SIG-M5 (cell line): ENCODE data around the gene MAP3K13.
"Not testable (repeated sequence)": the region's sequence is repeated elsewhere in the genome, so short reads cannot be mapped to it uniquely, and the experiment has no call there.

ENCODE experiments used
- DNase-seq: peaks from one replicate; lab custom pipeline; 2025; lab: John Stamatoyannopoulos, UW

The MAP3K13 gene

GRCh38 chr3:185341616-185342458 lies 21.1 kb upstream of the MAP3K13 start:
- DNase-seq, result no peak

- no peak for DNase-seq
These were observed 20.3 kb upstream of the MAP3K13 start for GRCh38 chr3:185342459-185343174.

- DNase-seq, result no peak
These were observed 15.5 kb upstream of the MAP3K13 start for GRCh38 chr3:185347399-185347798.

GRCh38 chr3:185350841-185351240 lies 12.1 kb upstream of the MAP3K13 start:
- DNase-seq, result no peak

GRCh38 chr3:185351396-185351795 lies 11.5 kb upstream of the MAP3K13 start:
- DNase-seq, result no peak

- DNase-seq, result no peak
These were observed 9.7 kb upstream of the MAP3K13 start for GRCh38 chr3:185353225-185353624.

GRCh38 chr3:185353823-185354614 lies 8.9 kb upstream of the MAP3K13 start:
- DNase-seq, result peak; percentile 69

GRCh38 chr3:185356499-185356898 lies 6.4 kb upstream of the MAP3K13 start:
- DNase-seq, result no peak

GRCh38 chr3:185361920-185362319 lies 1.0 kb upstream of the MAP3K13 start:
- no peak for DNase-seq

- no peak for DNase-seq
These were observed 797 bp downstream of the MAP3K13 start for GRCh38 chr3:185363662-185364203.

GRCh38 chr3:185365291-185366073 lies 2.5 kb downstream of the MAP3K13 start:
- no peak for DNase-seq

- no peak for DNase-seq
These were observed 3.1 kb downstream of the MAP3K13 start for GRCh38 chr3:185366074-185366335.

- no peak for DNase-seq
These were observed 4.0 kb downstream of the MAP3K13 start for GRCh38 chr3:185366913-185367312.

- DNase-seq, result not testable (repeated sequence)
These were observed 7.4 kb downstream of the MAP3K13 start for GRCh38 chr3:185370349-185370748.

GRCh38 chr3:185371306-185372074 lies 8.6 kb downstream of the MAP3K13 start:
- DNase-seq, result no peak

GRCh38 chr3:185381320-185382058 lies 18.6 kb downstream of the MAP3K13 start:
- DNase-seq, result no peak

GRCh38 chr3:185382154-185382553 lies 19.2 kb downstream of the MAP3K13 start:
- no peak for DNase-seq

GRCh38 chr3:185386515-185386914 lies 23.6 kb downstream of the MAP3K13 start:
- DNase-seq, result not testable (repeated sequence)

- no peak for DNase-seq
These were observed 24.7 kb downstream of the MAP3K13 start for GRCh38 chr3:185387646-185388045.

- no peak for DNase-seq
These were observed 30.1 kb downstream of the MAP3K13 start for GRCh38 chr3:185393055-185393454.
